Loucy (cell line): ENCODE data around the gene MROH2B.

ENCODE experiments used
- CTCF ChIP-seq: fragments of 200-600 bp; sonication (generic); conservative IDR thresholded peaks from 2 replicates; pipeline ENCODE4 v1.5.1; 2014; ENCODE audit warnings: mild to moderate bottlenecking, antibody characterized with exemption, low read length
- EZH2phosphoT487 ChIP-seq: fragments of 200-600 bp; IDR thresholded peaks from 2 replicates; pipeline ENCODE4 v1.6.1; 2018; ENCODE audit warnings: antibody characterized with exemption, mild to moderate bottlenecking, moderate library complexity, borderline replicate concordance

GRCh38 chr5:40976041-40976440, 95.1 kb downstream of the MROH2B start:
- TF ChIP-seq CTCF (no peak), EZH2phosphoT487 (no peak)
